Skeletal muscle satellite cell (primary cell): ENCODE measurements around the gene LATS2. TPM values are rescaled to one million over a fixed set of nuclear protein-coding genes. Genes with fewer than 3 reads are reported as not detected.
"Not testable (repeated sequence)": the region's sequence is repeated elsewhere in the genome, so short reads cannot be mapped to it uniquely, and the experiment has no call there.

Experiments used
- H3K27me3 ChIP-seq: 2 replicates; pipeline ENCODE4 v1.7.0; 2013; ENCODE audit warnings: low read length; ENCODE audit not compliant: control insufficient read depth, insufficient read depth
- H3K36me3 ChIP-seq: 2 replicates; pipeline ENCODE4 v1.7.0; 2013; ENCODE audit warnings: mild to moderate bottlenecking, control low read depth, low read length; ENCODE audit not compliant: insufficient read depth
- H3K4me1 ChIP-seq: 2 replicates; pipeline ENCODE4 v1.7.0; 2013; ENCODE audit warnings: low read length; ENCODE audit not compliant: control insufficient read depth, insufficient read depth
- H3K4me2 ChIP-seq: 2 replicates; pipeline ENCODE4 v1.7.0; 2013; ENCODE audit warnings: mild to moderate bottlenecking, low read length
- H3K4me3 ChIP-seq: 2 replicates; pipeline ENCODE4 v1.7.0; 2013; ENCODE audit warnings: low read length
- H3K9ac ChIP-seq: 2 replicates; pipeline ENCODE4 v1.7.0; 2013; ENCODE audit warnings: mild to moderate bottlenecking, low read depth, low read length, moderate library complexity
- H3K9me3 ChIP-seq: replicated peaks from 2 replicates; pipeline ENCODE4 v1.7.0; 2013; ENCODE audit warnings: mild to moderate bottlenecking, control low read depth, low read length
- small RNA-seq: library from RNA; depleted of rRNA; stranded (forward); fragments of <200 nt; gene quantifications from one replicate; pipeline ENCODE3, GENCODE V24; 2012

LATS2 gene

GRCh38 chr13:20940083-20940482, 121.3 kb downstream of the LATS2 start:
- H3K36me3 ChIP-seq = no peaks in the 10 kb centered on the region
- H3K4me2 ChIP-seq = no peak overlapping the region
- peaks cover 12% of the 10 kb centered on the region for H3K27me3 ChIP-seq

DNA sequence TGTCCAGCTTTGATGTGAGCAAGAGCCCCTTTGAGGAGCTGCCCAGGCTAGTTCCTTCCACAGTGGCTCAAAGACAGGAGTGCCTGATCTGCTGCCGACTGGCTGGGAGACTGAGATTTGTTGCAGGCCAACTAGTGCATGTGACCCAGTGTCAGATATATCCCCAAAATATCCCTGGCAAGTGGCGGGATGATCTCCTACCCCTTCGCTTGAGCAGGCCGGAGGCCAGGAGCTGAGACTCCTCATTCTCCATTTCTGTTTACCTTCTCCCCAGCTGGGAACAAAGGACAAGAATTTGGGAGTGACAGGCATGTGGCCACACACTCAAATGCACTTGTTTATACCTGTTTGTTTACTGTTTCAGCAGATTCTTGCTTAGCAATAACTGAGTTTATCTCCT, 121.7 kb downstream of the LATS2 start:
- peaks cover 12% of the 10 kb centered on the region for H3K27me3 ChIP-seq

More at GRCh38 chr13:20940083-20940482, 121.3 kb downstream of the LATS2 start:
- Histone ChIP-seq H3K4me1 (peaks cover 5% of the 10 kb centered on the region), H3K9ac (no peak overlapping the region), H3K9me3 (no peaks in the 10 kb centered on the region), H3K4me3 (no peak overlapping the region)

GRCh38 chr13:20938302-20938701, 123.1 kb downstream of the LATS2 start:
- Histone ChIP-seq H3K4me2 (no peak overlapping the region), H3K4me1 (peaks cover 5% of the 10 kb centered on the region), H3K9me3 (no peaks in the 10 kb centered on the region), H3K36me3 (no peaks in the 10 kb centered on the region), H3K9ac (no peak overlapping the region), H3K27me3 (peaks cover 12% of the 10 kb centered on the region), H3K4me3 (no peak overlapping the region)

More for the DNA sequence above, 121.7 kb downstream of the LATS2 start:
- Histone ChIP-seq H3K4me3 (no peak overlapping the region), H3K36me3 (no peaks in the 10 kb centered on the region), H3K9ac (no peak overlapping the region), H3K4me1 (peaks cover 5% of the 10 kb centered on the region), H3K9me3 (no peaks in the 10 kb centered on the region), H3K4me2 (no peak overlapping the region)

GRCh38 chr13:20927596-20928257, 133.7 kb downstream of the LATS2 start:
- no peaks in the 10 kb centered on the region for H3K4me1 ChIP-seq
- H3K9me3 ChIP-seq = no peaks in the 10 kb centered on the region
- no peak overlapping the region for H3K9ac ChIP-seq
- H3K4me2 ChIP-seq = no peak overlapping the region
- H3K4me3 ChIP-seq = no peak overlapping the region
- H3K27me3 ChIP-seq = no peaks in the 10 kb centered on the region
- H3K36me3 ChIP-seq = no peaks in the 10 kb centered on the region

DNA sequence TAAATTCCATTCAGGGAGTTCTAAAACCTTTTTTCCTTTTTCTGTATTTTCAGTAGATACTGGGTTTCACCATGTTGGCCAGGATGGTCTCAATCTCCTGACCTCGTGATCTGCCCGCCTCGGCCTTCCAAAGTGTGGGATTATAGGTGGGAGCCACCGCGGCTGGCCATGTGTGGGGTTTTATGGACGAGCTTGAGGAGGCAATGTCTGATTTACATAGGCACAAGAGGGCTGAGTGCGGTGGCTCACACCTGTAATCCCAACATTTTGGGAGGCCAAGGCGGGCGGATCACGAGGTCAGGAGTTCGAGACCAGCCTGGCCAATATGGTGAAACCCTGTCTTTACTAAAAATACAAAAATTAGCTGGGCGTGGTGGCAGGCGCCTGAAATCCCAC, 136.0 kb downstream of the LATS2 start:
- not testable (repeated sequence) for H3K9ac ChIP-seq, H3K27me3 ChIP-seq, H3K4me2 ChIP-seq, H3K4me1 ChIP-seq, H3K4me3 ChIP-seq, H3K9me3 ChIP-seq, H3K36me3 ChIP-seq

GRCh38 chr13:20924758-20925394, 136.5 kb downstream of the LATS2 start:
- Histone ChIP-seq H3K27me3 (no peaks in the 10 kb centered on the region), H3K9me3 (no peaks in the 10 kb centered on the region)

GRCh38 chr13:20923272-20923671, 138.1 kb downstream of the LATS2 start:
- Histone ChIP-seq H3K4me3 (no peak overlapping the region), H3K27me3 (no peaks in the 10 kb centered on the region), H3K9me3 (no peaks in the 10 kb centered on the region), H3K36me3 (no peaks in the 10 kb centered on the region), H3K4me1 (no peaks in the 10 kb centered on the region), H3K9ac (no peak overlapping the region), H3K4me2 (peak overlapping the region; percentile 27)

More at GRCh38 chr13:20924758-20925394, 136.5 kb downstream of the LATS2 start:
- H3K9ac ChIP-seq = no peak overlapping the region
- H3K36me3 ChIP-seq = no peaks in the 10 kb centered on the region
- H3K4me3 ChIP-seq = no peak overlapping the region
- H3K4me2 ChIP-seq = no peak overlapping the region
- H3K4me1 ChIP-seq = no peaks in the 10 kb centered on the region

Small RNA genes within 50 kb of the gene (small RNA-seq; reads per million reads assigned to genes)
- gene PPIAP27 (not detected), gene RNU4-9P (not detected)
